HG03460 (cell line): Measurements from ENCODE around the gene S100PBP.
A peak's percentile ranks its signal among the peaks of the same experiment; 100 is the strongest.
"Not testable (repeated sequence)": the region's sequence is repeated elsewhere in the genome, so short reads cannot be mapped to it uniquely, and the experiment has no call there.

Source experiments
- ATAC-seq: cut with Tn5 transposase; IDR thresholded peaks from one replicate; pipeline ENCODE4 v1.9.1; 2021; ENCODE audit not compliant: unreplicated experiment

S100PBP gene

DNA sequence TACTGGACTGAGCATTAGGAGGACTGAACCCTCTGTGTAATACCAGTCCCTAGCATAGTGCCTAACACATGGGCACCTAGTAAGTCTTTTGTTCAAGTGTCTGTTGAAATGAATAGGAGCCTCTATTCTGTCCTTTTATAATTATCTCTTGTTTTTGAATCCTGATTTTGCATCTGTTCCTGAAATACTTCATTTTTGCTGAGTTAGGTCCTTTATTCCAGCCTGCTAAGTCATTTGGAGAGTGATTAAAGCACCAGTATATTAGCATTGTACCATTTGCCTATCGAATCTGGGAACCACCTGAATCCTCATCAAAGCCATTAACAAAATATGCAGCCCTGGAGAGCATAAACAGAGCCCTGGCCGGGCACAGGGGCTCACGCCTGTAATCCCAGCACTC, 32.6 kb upstream of the S100PBP start:
- no peak for ATAC-seq

DNA sequence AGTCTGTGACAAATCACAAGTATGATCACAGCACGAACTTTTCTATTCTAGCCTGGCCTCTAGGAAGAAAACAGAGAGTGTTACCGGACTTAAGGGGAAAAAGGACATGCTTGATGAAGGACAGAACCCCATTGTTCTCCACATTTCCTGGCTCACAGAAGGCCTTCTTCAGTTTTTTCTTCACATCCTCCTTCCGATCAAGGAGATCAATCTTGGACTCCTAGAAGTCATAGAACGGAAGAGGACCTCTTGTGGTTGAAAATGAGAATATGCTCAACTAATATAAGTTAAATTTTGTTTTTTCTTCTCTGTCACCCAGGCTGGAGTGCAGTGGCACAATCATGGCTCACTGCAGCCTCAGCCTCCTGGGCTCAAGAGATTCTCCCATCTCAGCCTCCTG, 30.6 kb upstream of the S100PBP start:
- ATAC-seq = no peak

DNA sequence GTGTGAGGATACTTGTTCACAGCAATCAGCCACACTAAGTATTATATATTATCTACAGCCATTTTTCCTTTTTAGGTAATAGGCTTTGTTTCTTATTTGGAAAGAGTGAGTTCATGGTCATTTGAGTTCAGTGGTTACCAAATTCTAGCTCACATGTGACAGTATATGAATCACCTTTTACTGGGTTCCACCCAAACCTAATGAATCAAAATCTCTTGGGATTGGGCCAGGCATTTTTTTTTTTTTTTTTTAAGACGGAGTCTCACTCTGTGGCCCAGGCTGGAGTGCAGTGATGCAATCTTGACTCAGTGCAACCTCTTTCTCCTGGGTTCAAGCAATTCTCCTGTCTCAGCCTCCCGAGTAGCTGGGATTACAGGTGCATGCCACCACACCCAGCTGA, 28.1 kb upstream of the S100PBP start:
- not testable (repeated sequence) for ATAC-seq

DNA sequence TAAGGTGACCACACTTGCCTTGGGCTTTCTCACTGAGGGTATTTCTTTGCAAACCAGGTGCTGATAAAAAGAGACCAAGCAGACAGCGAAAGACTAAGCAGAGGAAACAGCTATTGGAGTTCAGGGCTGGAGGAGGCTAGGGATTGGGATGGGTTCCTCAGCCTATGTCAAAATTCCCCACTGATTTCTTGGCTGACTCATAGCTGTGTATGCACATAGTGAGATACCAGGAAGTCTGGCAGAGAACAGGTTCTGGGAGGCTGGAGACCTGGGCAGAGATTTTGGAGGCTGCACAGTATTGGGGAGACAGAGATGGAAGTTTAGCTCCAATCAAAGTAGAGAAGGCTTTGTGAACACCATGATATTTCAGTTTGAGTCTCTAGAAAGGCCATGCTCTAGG, 25.6 kb upstream of the S100PBP start:
- no peak for ATAC-seq

DNA sequence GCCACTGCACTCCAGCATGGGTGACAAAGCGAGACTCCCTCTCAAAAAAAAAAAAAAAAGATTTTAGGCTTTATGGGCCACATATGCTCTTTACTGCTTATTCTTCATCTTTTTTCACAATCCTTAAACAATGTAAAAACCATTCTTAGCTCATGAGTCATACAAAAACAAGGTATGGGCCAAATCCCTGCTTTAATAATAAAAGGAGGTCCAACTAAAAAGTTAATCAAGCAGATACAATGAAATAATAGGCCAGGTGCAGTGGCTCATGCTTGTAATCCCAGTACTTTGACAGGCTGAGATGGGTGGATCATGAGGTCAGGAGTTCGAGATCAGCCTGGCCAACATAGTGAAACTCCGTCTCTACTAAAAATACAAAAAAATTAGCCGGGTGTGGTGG, 21.7 kb upstream of the S100PBP start:
- not testable (repeated sequence) for ATAC-seq

DNA sequence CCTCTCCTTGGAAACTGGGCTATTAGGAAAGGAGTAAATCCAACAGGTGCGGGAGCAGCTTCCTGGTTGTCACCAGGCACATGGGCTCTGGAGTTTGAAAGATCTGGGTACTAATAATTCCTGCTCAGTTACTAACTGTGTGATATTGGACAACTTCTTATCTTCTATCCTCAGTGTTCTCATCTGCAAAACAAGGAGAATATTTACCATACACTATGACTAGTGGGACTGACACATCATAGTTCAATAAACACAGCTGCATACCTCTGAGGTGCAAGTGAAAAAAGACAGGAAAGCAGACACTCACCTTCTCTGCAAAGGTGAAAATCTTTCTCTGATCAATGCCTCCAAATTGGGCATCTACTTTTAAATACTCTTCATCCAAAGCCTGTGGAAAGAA, 20.0 kb upstream of the S100PBP start:
- ATAC-seq = no peak

DNA sequence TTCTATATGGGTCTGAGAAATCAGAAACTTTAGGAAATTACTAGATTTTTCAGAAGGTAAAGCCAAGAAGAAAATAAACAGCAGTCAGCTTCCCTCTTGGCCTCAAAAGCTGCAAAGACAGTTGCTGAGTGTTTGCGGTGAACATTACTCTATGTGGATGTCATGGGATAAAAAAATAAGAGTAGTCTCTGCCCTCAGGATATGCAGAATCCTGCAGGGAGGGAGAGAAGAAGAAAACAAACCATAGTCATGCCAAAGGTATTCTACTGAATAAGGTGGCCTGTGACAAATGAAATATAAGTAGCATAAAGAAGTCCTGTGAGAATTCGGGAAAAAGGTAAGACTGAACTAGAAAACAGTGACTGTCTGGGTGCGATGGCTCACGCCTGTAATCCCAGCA, 19.3 kb upstream of the S100PBP start:
- no peak for ATAC-seq

DNA sequence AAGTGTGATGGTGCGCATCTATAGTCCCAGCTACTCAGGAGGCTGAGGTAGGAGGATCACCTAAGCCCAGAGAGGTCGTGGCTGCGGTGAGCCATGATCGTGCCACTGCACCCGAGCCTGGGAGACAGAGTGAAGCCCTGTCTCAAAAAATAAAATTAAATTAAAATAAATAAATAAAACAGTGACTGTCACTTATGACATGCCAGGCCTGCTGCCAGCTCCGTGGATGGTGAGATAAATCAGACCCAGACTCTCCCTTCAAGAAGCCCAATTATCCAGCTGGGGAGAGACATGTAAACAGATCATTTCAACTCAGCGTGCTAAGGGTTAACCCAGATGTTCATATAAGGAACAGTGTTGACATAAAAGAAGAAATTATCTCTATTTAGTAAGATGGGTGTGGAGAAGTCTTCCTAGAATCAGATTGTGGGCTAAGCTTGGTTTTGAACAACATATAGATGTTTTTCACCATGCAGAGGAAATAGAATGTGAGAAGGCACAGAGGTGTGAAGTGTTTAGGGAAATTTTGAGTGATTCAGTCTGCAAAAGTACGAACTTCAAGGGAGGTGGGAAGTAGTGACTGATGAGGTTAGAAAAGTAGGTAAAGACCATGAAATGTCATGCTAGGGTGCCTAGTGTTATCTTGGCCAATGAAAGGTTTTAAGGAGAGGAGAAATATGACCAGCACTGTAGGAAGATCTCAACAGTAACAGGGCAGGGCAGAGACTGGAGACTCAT, 18.6 kb upstream of the S100PBP start:
- no peak for ATAC-seq

DNA sequence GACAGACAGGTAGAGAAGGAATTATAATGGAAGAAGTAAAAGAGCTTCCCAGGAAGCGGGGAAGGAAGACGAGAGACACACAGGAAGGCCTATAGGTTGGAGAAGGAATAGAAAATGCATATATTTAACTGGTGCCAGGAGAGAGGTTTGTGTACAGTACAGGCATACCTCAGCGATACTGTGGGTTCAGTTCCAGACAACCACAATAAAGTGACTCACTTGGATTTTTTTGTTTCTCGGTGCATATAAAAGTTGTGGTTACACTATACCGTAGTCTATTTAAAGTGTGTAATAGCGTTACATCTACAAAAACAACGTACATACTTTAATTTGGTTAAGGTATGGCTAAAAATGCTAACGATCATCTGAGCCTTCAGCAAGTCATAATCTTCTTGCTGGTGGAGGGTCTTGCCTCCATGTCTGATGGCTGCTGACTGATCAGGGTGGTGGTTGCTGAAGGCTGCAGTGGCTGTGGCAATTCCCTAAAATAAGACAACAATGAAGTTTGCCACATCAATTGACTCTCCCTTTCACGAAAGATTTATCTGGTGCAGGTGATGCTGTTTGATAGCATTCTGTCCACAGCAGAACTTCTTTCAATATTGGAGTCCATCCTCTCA, 16.2 kb upstream of the S100PBP start:
- no peak for ATAC-seq

DNA sequence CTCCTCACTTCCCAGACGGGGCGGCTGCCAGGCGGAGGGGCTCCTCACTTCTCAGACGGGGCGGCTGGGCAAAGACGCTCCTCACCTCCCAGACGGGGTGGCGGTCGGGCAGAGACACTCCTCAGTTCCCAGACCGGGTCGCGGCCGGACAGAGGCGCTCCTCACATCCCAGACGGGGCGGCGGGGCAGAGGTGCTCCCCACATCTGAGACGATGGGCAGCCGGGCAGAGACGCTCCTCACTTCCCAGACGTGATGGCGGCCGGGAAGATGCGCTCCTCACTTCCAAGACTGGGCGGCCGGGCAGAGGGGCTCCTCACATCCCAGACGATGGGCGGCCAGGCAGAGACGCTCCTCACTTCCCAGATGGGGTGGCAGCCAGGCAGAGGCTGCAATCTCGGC, 13.0 kb upstream of the S100PBP start:
- ATAC-seq = not testable (repeated sequence)

DNA sequence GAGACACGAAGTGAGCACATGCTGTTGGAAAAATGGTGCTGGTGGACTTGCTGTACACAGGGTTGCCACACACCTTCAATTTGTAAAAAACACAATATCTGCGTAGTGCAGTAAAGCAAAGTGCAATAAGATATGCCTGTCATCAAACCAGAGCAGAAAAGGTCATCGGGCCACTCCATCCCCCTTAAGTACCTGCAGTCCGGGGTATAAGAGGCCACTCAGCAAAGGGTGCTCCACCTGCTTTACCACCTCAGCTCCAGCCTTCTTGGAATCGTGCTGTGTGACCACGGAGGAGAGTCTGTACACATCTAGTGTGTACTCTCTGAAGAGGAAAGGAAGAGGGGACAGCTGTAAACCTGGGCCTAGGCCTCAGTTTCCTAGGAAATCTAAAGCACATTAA, 11.2 kb upstream of the S100PBP start:
- ATAC-seq = no peak

DNA sequence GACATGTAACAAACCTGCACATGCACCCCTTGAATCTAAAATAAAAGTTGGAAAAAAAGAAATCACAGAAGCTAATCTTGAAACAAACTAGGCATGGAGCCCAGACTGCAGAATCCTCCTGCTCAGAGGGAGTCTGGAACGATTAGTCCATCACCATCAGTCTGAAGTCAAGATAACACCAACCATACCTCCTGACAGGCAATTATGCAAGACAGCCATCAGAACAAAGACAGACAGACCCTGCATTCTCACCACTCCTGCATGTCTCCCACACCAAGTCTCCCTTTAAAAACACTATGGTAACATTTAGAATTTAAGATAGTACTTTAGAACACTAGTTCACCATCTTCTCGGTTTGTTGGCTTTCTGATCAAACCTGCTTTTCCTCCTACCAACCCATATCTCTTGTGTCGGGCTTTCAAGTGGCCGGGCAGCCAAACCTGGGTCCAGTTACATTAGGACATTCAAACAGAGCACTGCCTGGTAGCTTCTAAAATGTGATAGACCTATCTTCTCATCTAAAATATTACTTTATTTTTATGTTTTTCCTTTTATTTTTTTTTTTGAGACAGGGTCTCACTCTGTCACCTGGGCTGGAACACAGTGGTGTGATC, 10.4 kb upstream of the S100PBP start:
- ATAC-seq = no peak

DNA sequence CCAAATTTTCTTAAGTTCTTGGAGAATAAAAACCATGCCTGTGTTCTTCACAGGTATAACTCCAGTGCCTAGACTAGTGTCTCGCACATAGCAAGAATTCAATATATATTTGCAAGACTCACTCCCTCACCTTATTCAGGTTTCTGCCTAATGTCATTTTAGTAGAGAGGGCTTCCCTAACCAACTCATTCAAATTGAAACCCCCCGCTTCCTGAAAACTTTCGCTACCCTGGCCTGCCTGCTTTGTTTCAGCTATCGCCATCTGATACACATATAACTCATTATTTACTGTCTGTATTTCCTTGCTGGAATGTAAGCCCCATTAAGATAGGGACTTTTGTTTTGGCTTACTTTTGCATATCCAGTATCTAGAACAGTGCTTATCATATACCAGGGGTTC, 8.9 kb upstream of the S100PBP start:
- ATAC-seq = no peak

DNA sequence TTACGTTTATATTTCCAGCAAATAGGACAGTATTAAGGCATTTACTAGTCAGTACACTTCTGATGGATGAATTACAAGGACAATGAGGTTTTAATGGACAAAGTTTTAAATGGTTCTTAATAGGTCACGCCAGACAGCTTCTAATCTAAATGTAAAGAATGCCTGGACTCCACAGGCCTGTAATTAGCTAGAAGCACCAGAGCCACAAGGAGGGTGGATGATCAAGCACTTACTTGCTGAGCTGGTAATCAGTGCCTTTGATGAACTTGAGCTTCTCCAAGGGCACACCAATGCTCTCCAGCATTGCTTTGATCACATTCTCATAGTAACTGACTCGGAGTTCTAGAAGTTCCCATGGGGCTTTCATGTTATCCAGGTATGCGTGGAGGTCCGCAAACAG, 7.1 kb upstream of the S100PBP start:
- no peak for ATAC-seq

DNA sequence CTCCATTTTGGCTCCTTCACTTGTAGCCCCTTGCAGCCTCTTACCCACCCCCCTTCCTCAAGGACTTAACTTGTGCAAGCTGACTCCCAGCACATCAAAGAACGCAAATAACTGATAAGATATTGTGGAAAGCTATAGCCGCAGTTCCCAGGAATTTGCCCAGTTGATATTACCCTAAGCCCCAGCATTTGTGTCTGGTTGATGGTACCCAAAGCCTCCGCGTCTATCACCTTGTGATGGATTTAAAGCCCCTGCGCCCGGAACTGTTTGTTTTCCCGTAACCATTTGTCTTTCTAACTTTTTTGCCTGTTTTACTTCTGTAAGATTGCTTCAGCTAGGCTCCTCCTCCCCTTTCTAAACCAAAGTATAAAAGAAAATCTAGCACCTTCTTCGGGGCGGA, 6.2 kb upstream of the S100PBP start:
- ATAC-seq = no peak

DNA sequence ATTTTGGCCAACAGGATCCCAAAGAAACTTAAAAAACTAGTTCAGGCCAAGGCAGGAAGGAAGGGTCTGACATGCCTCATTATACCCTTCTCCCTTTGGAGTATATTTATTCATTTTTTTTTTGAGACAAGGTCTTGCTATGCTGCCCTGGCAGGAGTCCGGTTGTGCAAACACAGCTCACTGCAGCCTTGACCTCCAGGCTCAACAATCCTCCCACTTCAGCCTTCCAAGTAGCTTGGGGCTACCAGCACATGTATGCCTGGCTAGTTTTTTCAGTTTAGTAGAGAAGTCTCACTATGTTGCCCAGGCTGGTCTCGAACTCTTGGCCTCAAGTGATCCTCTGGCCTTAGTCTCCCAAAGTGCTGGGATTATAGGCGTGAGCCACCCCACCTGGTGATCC, 5.5 kb upstream of the S100PBP start:
- ATAC-seq = no peak

DNA sequence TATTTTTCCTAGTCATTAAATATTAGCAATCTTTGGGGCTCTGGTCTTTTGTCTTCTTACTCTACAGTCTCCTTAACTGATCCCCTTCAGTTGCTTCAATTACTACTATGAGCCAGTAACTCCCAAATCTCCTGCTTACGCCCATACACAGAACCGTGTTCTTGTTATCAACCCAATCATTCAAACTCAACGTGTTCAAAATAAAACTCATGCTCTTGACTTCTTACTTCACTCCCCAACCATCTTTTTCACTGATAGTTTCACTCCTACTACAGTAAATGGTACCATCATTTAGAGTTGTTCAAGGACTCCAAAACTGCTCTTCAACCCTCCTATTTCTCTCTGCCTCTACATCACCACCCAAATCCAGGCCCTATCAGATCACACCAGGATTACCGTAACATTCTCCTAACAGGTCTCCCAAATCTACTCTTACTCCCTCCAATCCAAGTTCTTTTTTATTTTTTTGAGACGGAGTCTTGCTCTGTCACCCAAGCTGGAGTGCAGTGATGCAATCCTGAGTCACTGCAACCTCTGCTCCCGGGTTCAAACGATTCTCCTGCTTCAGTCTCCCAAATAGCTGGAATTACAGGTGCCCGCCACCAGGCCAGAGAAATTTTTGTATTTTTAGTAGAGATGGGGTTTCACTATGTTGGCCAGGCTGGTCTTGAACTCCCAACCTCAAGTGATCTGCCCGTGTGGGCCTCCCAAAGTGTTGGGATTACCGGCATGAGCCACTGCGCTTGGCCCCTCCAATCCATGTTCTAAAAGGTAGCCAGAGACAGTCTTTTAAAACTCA, 3.3 kb upstream of the S100PBP start:
- ATAC-seq = no peak

DNA sequence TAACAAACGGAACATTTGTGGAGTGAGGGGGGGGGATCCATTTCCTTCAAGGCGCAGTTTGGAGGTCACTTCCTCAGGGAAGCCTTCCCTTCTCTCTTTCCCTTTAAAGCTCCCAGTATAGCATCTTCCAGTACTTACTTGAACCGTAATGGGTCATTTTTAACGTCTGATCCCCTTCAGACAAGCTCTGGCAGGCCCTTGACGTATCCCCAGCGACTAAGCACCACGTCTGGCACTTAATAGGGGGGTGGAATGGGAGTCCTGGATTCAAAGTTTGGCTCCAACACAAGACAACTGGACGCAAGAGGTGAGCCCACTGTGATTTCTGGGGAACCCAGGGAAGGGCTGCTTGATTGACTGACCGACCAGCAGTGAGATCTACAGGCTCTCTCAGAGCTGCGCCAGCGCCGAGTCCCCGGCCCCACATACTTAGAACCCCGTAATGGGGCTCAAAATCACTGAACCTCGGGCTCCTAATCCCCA, 736 bp upstream of the S100PBP start:
- no peak for ATAC-seq

DNA sequence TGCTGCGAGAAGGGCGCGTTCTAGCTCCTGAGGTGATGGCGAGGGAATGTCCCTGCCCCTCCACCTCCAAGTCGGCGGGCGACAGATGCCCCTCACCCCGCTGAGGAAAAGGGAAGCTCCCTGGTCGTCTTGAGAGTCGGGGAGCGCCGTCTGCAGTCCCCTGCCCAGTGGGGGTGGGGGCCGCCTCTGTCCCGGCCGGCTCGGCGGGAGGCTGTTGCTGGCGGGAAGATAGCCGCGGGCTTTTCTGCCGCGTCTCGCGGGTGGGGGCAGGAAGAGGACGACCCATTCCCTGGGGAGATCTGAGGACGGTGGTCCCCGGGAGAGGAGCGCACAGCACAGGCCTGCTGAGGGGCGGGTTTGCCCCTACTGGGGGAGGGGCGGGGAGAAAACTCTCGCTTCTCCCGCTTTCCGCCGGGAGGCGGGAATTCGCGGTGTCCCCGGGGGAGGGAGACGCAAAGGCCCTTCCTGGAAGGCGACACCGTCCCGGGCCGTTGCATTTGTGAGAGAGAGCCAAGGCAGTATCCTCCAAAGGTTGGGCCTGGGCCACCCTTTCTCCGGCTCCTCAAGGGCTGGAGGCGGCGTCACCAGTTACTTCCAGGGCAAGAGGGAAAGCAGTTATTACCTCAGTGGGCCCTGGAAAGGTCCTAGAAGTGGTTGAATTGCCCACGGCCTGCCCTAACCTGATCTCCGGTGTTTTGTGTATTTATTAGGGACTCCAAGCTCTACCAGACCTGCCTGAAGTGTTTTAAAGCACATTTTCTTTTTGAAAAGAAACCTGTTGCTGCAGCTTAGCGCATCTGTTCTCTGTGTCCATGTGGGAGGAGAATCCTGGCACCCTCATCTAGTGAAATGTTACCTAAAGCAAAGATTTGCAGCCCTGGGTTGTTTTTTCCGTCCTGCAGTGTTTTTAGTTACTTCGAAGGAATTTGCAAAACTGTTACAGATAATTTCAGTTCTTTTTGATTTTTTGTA, 648 bp downstream of the S100PBP start:
- peak; percentile 14 for ATAC-seq

DNA sequence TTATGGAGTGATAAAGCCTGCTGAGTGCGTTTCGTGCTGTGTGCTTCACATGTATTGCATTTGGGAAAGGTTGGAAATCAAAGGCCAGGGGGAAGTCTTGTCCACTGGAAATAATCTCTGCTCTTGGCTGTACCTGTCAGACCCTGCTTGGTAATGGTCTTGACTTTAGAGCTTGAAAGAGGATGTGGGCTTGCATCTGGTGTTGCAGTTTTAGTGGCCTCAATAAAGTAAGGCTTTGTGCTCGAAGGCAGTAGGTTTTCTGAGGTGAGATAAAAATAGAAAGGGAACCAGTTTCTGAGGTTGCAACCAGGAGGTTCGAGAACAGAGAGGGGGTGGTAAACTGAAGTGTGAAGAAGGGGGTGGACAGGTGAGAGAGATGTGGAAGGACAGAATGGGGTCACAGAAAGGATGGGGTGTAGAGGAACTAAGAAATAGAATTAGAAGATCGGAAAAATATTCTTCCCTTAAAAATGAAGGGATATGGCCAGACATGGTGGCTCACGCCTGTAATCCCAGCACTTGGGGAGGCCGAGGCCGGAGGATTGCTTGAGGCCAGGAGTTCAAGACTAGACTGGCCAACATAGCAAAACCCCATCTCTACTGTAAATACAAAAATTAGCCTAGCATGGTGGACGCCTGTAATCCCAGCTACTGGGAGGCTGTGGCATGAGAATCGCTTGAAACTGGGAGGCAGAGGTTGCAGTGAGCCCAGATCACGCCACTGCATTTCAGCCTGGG, 1.5 kb downstream of the S100PBP start:
- peak; percentile 40 for ATAC-seq
